Ishikawa (cell line): ENCODE results near the gene GSK3B.

Experiments used
- CREB1 ChIP-seq: IDR thresholded peaks from 2 replicates; pipeline ENCODE4 v1.6.1; 2012; ENCODE audit warnings: low read depth
- EP300 ChIP-seq: IDR thresholded peaks from 2 replicates; pipeline ENCODE4 v1.6.1; 2012; ENCODE audit warnings: borderline replicate concordance
- FOXM1 ChIP-seq: IDR thresholded peaks from 2 replicates; pipeline ENCODE4 v1.6.1; 2012; ENCODE audit warnings: low read depth, borderline replicate concordance
- RAD21 ChIP-seq: IDR thresholded peaks from 2 replicates; pipeline ENCODE4 v1.6.1; 2012; ENCODE audit warnings: low read depth
- TAF1 ChIP-seq: IDR thresholded peaks from 2 replicates; pipeline ENCODE4 v1.6.1; 2012; ENCODE audit warnings: low read depth, mild to moderate bottlenecking
- YY1 ChIP-seq: IDR thresholded peaks from 2 replicates; pipeline ENCODE4 v1.6.1; 2012; ENCODE audit warnings: low read depth
- ZBTB7A ChIP-seq: IDR thresholded peaks from 2 replicates; pipeline ENCODE4 v1.6.1; 2012; ENCODE audit warnings: low read depth
- TF ChIP-seq, protein P1 (sequence below): IDR thresholded peaks from 2 replicates; pipeline ENCODE4 v1.6.1; 2012
- TF ChIP-seq, protein P2 (sequence below): IDR thresholded peaks from 2 replicates; pipeline ENCODE4 v1.6.1; 2012; ENCODE audit warnings: low read depth, mild to moderate bottlenecking
- TF ChIP-seq, protein P3 (sequence below): IDR thresholded peaks from 2 replicates; pipeline ENCODE4 v1.6.1; 2012

DNA sequence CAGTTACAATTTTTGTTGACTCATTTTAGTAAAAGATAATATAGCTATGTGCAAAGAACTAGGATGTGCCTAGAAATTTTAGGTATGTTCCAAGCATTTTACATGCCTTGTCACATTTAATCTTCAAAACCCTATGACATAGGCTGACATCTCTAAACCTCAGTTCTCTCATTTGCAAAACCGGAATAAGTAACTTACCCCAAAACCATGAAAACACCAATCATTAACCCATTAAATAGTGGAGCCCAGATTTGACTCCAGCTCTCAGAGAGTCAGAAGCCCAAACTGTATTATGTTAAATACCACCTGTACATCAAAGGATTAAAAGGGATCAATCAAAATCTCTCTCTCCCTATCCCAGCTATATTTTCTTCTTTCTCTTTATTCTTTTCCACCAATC lies 36.6 kb downstream of the GSK3B start:
- no peak for TF ChIP-seq ZBTB7A
- TF ChIP-seq CREB1: no peak
- TF ChIP-seq, protein P1, sequence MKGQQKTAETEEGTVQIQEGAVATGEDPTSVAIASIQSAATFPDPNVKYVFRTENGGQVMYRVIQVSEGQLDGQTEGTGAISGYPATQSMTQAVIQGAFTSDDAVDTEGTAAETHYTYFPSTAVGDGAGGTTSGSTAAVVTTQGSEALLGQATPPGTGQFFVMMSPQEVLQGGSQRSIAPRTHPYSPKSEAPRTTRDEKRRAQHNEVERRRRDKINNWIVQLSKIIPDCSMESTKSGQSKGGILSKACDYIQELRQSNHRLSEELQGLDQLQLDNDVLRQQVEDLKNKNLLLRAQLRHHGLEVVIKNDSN: no peak
- TF ChIP-seq FOXM1: no peak
- no peak for TF ChIP-seq RAD21
- TF ChIP-seq, protein P2, sequence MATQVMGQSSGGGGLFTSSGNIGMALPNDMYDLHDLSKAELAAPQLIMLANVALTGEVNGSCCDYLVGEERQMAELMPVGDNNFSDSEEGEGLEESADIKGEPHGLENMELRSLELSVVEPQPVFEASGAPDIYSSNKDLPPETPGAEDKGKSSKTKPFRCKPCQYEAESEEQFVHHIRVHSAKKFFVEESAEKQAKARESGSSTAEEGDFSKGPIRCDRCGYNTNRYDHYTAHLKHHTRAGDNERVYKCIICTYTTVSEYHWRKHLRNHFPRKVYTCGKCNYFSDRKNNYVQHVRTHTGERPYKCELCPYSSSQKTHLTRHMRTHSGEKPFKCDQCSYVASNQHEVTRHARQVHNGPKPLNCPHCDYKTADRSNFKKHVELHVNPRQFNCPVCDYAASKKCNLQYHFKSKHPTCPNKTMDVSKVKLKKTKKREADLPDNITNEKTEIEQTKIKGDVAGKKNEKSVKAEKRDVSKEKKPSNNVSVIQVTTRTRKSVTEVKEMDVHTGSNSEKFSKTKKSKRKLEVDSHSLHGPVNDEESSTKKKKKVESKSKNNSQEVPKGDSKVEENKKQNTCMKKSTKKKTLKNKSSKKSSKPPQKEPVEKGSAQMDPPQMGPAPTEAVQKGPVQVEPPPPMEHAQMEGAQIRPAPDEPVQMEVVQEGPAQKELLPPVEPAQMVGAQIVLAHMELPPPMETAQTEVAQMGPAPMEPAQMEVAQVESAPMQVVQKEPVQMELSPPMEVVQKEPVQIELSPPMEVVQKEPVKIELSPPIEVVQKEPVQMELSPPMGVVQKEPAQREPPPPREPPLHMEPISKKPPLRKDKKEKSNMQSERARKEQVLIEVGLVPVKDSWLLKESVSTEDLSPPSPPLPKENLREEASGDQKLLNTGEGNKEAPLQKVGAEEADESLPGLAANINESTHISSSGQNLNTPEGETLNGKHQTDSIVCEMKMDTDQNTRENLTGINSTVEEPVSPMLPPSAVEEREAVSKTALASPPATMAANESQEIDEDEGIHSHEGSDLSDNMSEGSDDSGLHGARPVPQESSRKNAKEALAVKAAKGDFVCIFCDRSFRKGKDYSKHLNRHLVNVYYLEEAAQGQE: no peak
- no peak for TF ChIP-seq TAF1
- TF ChIP-seq, protein P3, sequence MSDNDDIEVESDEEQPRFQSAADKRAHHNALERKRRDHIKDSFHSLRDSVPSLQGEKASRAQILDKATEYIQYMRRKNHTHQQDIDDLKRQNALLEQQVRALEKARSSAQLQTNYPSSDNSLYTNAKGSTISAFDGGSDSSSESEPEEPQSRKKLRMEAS: no peak
- no peak for TF ChIP-seq YY1
- TF ChIP-seq EP300: no peak
